GM18505 (cell line): ENCODE data around the gene CEPT1.
A peak's percentile ranks its signal among the peaks of the same experiment; 100 is the strongest.

Experiments used
- ATAC-seq: cut with Tn5 transposase; IDR thresholded peaks from one replicate; pipeline ENCODE4 v1.9.1; 2021; ENCODE audit not compliant: unreplicated experiment
- POLR2A ChIP-seq: IDR thresholded peaks from 4 replicates; pipeline ENCODE4 v1.6.1; 2011; ENCODE audit warnings: borderline replicate concordance; ENCODE audit not compliant: insufficient read depth, insufficient read length; ENCODE audit errors: extremely low read depth

The CEPT1 gene

GRCh38 chr1:111161843-111162487, 21.9 kb downstream of the CEPT1 start:
- no peak for ATAC-seq
- TF ChIP-seq POLR2A: no peak

- no peak for TF ChIP-seq POLR2A
- ATAC-seq: no peak
Observed at GRCh38 chr1:111162488-111162880, 22.5 kb downstream of the CEPT1 start.

- ATAC-seq: no peak
- no peak for TF ChIP-seq POLR2A
Observed at GRCh38 chr1:111163363-111163762, 23.3 kb downstream of the CEPT1 start.

- TF ChIP-seq POLR2A: no peak
- no peak for ATAC-seq
Observed at GRCh38 chr1:111164151-111164550, 24.1 kb downstream of the CEPT1 start.

- ATAC-seq: no peak
- TF ChIP-seq POLR2A: no peak
Observed at GRCh38 chr1:111172463-111172862, 32.4 kb downstream of the CEPT1 start.

- no peak for TF ChIP-seq POLR2A
- no peak for ATAC-seq
Observed at GRCh38 chr1:111174070-111174469, 34.0 kb downstream of the CEPT1 start.

- TF ChIP-seq POLR2A: no peak
- no peak for ATAC-seq
Observed at GRCh38 chr1:111175349-111175748, 35.3 kb downstream of the CEPT1 start.

GRCh38 chr1:111176678-111177077, 36.7 kb downstream of the CEPT1 start:
- ATAC-seq: peak; percentile 55
- TF ChIP-seq POLR2A: no peak

- no peak for TF ChIP-seq POLR2A
- no peak for ATAC-seq
Observed at GRCh38 chr1:111179968-111180533, 40.0 kb downstream of the CEPT1 start.

GRCh38 chr1:111182052-111182451, 42.0 kb downstream of the CEPT1 start:
- TF ChIP-seq POLR2A: no peak
- ATAC-seq: no peak

- ATAC-seq: no peak
- TF ChIP-seq POLR2A: no peak
Observed at GRCh38 chr1:111183308-111184069, 43.5 kb downstream of the CEPT1 start.

GRCh38 chr1:111184663-111185062, 44.6 kb downstream of the CEPT1 start:
- ATAC-seq: no peak
- TF ChIP-seq POLR2A: no peak

GRCh38 chr1:111190931-111191451, 51.0 kb downstream of the CEPT1 start:
- no peak for ATAC-seq
- TF ChIP-seq POLR2A: no peak

GRCh38 chr1:111191496-111191895, 51.5 kb downstream of the CEPT1 start:
- TF ChIP-seq POLR2A: no peak

GRCh38 chr1:111192074-111192473, 52.1 kb downstream of the CEPT1 start:
- no peak for ATAC-seq
- no peak for TF ChIP-seq POLR2A

More at GRCh38 chr1:111191496-111191895, 51.5 kb downstream of the CEPT1 start:
- ATAC-seq: no peak
